Naive B cell (primary cell): ENCODE measurements around the gene GAPVD1. TPM values are rescaled to one million over a fixed set of nuclear protein-coding genes. Genes with fewer than 3 reads are reported as not detected.
A peak's percentile ranks its signal among the peaks of the same experiment; 100 is the strongest.

Source experiments
- ATAC-seq, 2 donors: fragments of 150-1000 bp; cut with Tn5 transposase; 2 replicates each; pipeline ENCODE4 v1.10.0; 2021; ENCODE audit warnings: low read depth in 2 of 2, mild to moderate bottlenecking in 2 of 2, moderate library complexity in 2 of 2
- DNase-seq: peaks from one replicate; pipeline ENCODE4 v3.0.0; 2022
- H3K27ac Mint-ChIP-seq, 6 donors: one replicate each; pipeline ENCODE4 v1.8.0; 2020 to 2022; ENCODE audit warnings: mild to moderate bottlenecking in 6 of 6, mixed read lengths in 6 of 6, moderate library complexity in 5 of 6, inconsistent platforms in 2 of 6
- H3K27me3 Mint-ChIP-seq, 3 donors: one replicate each; pipeline ENCODE4 v1.8.0; 2021 to 2022; ENCODE audit warnings: mixed read lengths in 3 of 3, mild to moderate bottlenecking in 1 of 3
- H3K36me3 Mint-ChIP-seq, 2 donors: one replicate each; pipeline ENCODE4 v1.8.0; 2020 to 2022; ENCODE audit warnings: mixed read lengths in 2 of 2, inconsistent platforms in 1 of 2, mild to moderate bottlenecking in 1 of 2
- H3K4me1 Mint-ChIP-seq, 3 donors: one replicate each; pipeline ENCODE4 v1.8.0; 2020 to 2022; ENCODE audit warnings: mixed read lengths in 3 of 3, inconsistent platforms in 1 of 3, mild to moderate bottlenecking in 1 of 3, moderate library complexity in 1 of 3
- H3K4me3 Mint-ChIP-seq, 8 donors: one replicate each; pipeline ENCODE4 v1.8.0; 2020 to 2022; ENCODE audit warnings: mild to moderate bottlenecking in 8 of 8, mixed read lengths in 8 of 8, moderate library complexity in 8 of 8, inconsistent platforms in 2 of 8
- H3K9me3 Mint-ChIP-seq, 7 donors: one replicate each; pipeline ENCODE4 v1.8.0; 2020 to 2022; ENCODE audit warnings: mixed read lengths in 7 of 7, mild to moderate bottlenecking in 5 of 7, inconsistent platforms in 2 of 7, moderate library complexity in 1 of 7
- polyA plus RNA-seq, 6 donors: library from polyadenylated mRNA; unstranded; fragments of 300-500 nt; fragmentation: Illumina TruSeq; gene quantifications; one replicate each; pipeline ENCODE4 v1.2.3, GENCODE V29; 2021; ENCODE audit warnings: low read depth in 6 of 6

The GAPVD1 gene
- polyA plus RNA-seq, 6 donors from 2014 or later, result 28.4 to 64.9 (median 39.0) TPM

- no peak overlapping the region for H3K27ac Mint-ChIP-seq
- DNase-seq, result no peak
Observed at GRCh38 chr9:125375820-125376219, 114.2 kb downstream of the GAPVD1 start.

DNA sequence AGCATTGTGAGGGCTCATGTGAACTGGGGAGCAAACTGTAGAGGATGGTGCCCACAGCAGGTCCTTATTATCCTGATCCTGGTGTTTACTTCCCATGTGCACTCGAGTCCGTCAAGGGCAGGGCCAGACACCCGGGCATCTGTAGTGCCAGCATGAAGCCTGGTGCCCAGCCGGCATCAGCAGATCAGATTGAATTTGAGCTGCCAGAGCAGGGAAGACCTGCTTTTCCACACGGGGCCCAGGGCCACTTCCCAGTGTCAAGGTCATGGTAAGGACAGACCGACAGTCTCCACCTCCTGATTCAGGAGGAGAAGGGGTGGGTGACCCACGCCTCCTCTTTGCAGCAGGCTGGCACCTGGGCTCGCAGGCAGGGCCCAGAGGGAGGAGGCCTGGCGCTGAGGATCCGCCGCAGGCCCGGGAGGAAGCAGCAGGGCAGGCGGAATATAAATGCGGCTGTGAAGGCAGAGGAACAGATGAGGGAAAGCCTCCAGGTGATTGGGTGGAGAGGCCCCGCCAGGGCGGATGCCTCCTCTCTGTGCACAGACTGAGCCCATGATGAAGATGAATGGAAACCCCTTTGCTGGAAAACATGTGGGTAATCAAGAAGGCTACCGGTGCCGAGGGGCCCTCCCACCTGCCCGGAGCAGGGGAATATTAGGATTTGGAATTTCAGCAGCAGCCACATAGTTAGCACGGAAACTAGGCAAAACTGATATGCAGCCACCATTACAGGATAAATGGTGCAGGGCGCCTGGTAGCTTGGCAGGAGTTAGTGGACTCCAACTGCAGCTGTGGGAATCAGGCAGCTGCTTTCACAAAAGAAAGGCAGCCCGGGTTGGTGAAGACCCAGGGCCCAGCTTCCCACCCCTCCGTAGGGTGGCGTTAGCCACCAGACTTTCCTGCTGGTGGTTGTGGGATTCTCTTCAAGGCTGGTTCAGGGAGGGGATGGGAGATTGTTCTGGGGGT lies 114.9 kb downstream of the GAPVD1 start:
- no peak overlapping the region for H3K27ac Mint-ChIP-seq
- ATAC-seq (no peak), DNase-seq (no peak)
- no peak overlapping the region for H3K4me3 Mint-ChIP-seq
- no peaks in the 10 kb centered on the region for H3K9me3 Mint-ChIP-seq
- peaks cover 0 to 15% (median 0%) of the 10 kb centered on the region in 3 donors for H3K27me3 Mint-ChIP-seq
- H3K36me3 Mint-ChIP-seq, result no peaks in the 10 kb centered on the region
- peaks cover 4 to 10% (median 6%) of the 10 kb centered on the region in 3 donors for H3K4me1 Mint-ChIP-seq

More at GRCh38 chr9:125375820-125376219, 114.2 kb downstream of the GAPVD1 start:
- ATAC-seq, result no peak
- peaks cover 0 to 15% (median 0%) of the 10 kb centered on the region in 3 donors for H3K27me3 Mint-ChIP-seq
- no peak overlapping the region for H3K4me3 Mint-ChIP-seq
- peaks cover 4 to 10% (median 6%) of the 10 kb centered on the region in 3 donors for H3K4me1 Mint-ChIP-seq
- H3K9me3 Mint-ChIP-seq, result no peaks in the 10 kb centered on the region
- no peaks in the 10 kb centered on the region for H3K36me3 Mint-ChIP-seq

GRCh38 chr9:125377584-125378250 lies 116.1 kb downstream of the GAPVD1 start:
- peaks cover 0 to 15% (median 0%) of the 10 kb centered on the region in 3 donors for H3K27me3 Mint-ChIP-seq
- H3K9me3 Mint-ChIP-seq, result no peaks in the 10 kb centered on the region
- DNase-seq (no peak), ATAC-seq (no peak)
- no peaks in the 10 kb centered on the region for H3K36me3 Mint-ChIP-seq
- H3K27ac Mint-ChIP-seq, result no peak overlapping the region
- H3K4me3 Mint-ChIP-seq, result peak overlapping the region in 1 of 8 donors; percentile 45
- H3K4me1 Mint-ChIP-seq, result peaks cover 4 to 10% (median 6%) of the 10 kb centered on the region in 3 donors

GRCh38 chr9:125378778-125379177 lies 117.2 kb downstream of the GAPVD1 start:
- peak overlapping the region in 1 of 6 donors; percentile 66 for H3K27ac Mint-ChIP-seq
- H3K4me3 Mint-ChIP-seq, result no peak overlapping the region
- H3K27me3 Mint-ChIP-seq, result peaks cover 0 to 15% (median 0%) of the 10 kb centered on the region in 3 donors
- no peaks in the 10 kb centered on the region for H3K9me3 Mint-ChIP-seq
- ATAC-seq (no peak), DNase-seq (no peak)
- H3K36me3 Mint-ChIP-seq, result no peaks in the 10 kb centered on the region
- peaks cover 4 to 10% (median 6%) of the 10 kb centered on the region in 3 donors for H3K4me1 Mint-ChIP-seq

DNA sequence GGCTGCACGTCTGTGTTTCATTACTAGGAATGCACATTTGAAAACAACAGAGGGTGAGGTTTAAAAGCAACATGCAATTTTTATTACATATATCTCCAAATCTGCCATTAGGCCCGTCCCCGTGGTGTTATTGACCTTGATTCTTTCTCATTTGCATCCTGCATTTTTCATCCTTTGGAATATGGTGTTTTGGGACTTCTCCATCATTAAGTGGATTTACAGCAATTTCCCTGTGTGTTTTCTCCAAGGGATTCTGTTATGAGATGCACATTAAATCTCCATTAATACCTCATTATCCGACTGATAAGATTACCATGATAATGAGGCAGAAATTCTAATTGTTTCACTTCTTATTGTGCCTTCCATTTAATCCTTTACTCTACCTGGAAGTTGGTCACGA lies 117.6 kb downstream of the GAPVD1 start:
- no peak for DNase-seq
- no peaks in the 10 kb centered on the region for H3K9me3 Mint-ChIP-seq
- H3K27me3 Mint-ChIP-seq, result peaks cover 0 to 11% (median 0%) of the 10 kb centered on the region in 3 donors
- no peaks in the 10 kb centered on the region for H3K36me3 Mint-ChIP-seq
- H3K27ac Mint-ChIP-seq, result peak overlapping the region in 1 of 6 donors; percentile 66
- H3K4me3 Mint-ChIP-seq, result no peak overlapping the region
- H3K4me1 Mint-ChIP-seq, result peaks cover 4 to 10% (median 6%) of the 10 kb centered on the region in 3 donors
- no peak for ATAC-seq

DNA sequence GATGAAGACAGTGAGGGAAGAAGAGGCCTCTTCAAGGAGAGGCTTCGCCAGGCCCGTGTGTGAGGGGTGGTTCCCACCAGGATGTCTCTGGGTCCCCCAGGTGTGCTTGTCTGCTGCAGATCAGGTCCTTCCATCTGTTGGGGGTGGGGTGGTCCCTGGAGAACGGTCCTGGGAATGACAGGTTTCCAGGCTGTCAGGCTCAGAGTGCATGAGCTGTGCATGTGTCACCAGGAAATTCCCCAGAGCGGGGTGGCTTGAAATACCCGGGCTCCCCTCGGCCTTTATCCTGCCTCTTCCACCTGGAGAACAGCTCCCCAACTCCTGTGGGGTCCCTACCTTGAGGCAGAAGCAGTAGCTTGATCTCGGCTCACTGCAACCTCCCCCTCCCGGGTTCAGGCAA lies 118.8 kb downstream of the GAPVD1 start:
- no peak overlapping the region for H3K4me3 Mint-ChIP-seq

GRCh38 chr9:125387861-125388524 lies 126.4 kb downstream of the GAPVD1 start:
- no peaks in the 10 kb centered on the region for H3K4me1 Mint-ChIP-seq
- peak overlapping the region in 1 of 6 donors; percentile 56 for H3K27ac Mint-ChIP-seq

More for the DNA sequence above, 118.8 kb downstream of the GAPVD1 start:
- Mint-ChIP-seq H3K27ac (no peak overlapping the region), H3K27me3 (no peaks in the 10 kb centered on the region), H3K9me3 (no peaks in the 10 kb centered on the region), H3K4me1 (no peaks in the 10 kb centered on the region), H3K36me3 (no peaks in the 10 kb centered on the region)
- ATAC-seq (no peak), DNase-seq (no peak)

DNA sequence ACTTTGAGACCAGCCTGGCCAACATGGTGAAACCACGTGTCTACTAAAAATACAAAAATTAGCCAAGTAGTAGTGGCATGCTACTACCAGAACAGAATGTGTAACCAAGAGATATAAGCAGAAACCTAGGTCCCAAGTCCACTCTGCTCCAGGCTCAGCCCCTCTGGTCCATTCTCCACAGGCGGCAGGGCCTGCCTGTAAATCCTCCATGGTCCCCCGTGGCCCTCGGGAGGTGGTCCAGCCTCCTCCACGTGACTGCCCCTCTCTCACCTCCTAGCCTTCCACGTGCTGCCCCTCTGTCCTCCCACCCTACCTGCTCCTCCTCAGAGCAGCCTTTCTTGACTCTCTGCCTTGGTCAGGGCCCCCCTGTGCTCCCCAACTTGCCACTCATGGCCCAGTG lies 127.4 kb downstream of the GAPVD1 start:
- Mint-ChIP-seq H3K4me3 (no peak overlapping the region), H3K4me1 (no peaks in the 10 kb centered on the region), H3K36me3 (no peaks in the 10 kb centered on the region), H3K9me3 (no peaks in the 10 kb centered on the region), H3K27ac (no peak overlapping the region), H3K27me3 (peaks cover 0 to 16% (median 8%) of the 10 kb centered on the region in 3 donors)
- ATAC-seq (no peak), DNase-seq (no peak)

More at GRCh38 chr9:125387861-125388524, 126.4 kb downstream of the GAPVD1 start:
- H3K4me3 Mint-ChIP-seq, result no peak overlapping the region
- no peaks in the 10 kb centered on the region for H3K9me3 Mint-ChIP-seq
- DNase-seq, result no peak
- H3K36me3 Mint-ChIP-seq, result no peaks in the 10 kb centered on the region
- peaks cover 0 to 16% (median 8%) of the 10 kb centered on the region in 3 donors for H3K27me3 Mint-ChIP-seq
- ATAC-seq, result no peak

DNA sequence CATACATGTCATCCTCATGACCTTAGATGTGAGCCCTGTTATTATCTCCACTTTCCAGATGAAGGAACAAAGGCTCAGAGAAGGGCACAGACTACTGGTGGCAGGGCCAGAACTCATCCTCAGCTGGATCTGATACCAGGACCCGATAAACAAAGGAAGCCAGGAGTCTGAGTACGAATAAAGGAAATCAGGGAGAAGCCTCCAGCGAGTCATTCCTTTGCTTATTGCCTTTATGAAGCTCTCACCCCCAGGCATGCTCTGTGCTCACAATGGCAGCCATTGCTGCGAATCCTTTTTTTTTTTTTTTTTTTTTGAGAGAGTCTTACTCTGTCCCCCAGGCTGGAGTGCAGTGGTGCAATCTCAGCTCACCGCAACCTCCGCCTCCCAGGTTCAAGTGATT lies 130.1 kb downstream of the GAPVD1 start:
- Mint-ChIP-seq H3K27ac (no peak overlapping the region), H3K36me3 (no peaks in the 10 kb centered on the region), H3K4me1 (no peaks in the 10 kb centered on the region), H3K9me3 (no peaks in the 10 kb centered on the region), H3K27me3 (peaks cover 0 to 16% (median 8%) of the 10 kb centered on the region in 3 donors), H3K4me3 (peak overlapping the region in 1 of 8 donors; percentile 15)
- DNase-seq (no peak), ATAC-seq (no peak)

GRCh38 chr9:125393426-125393825 lies 131.8 kb downstream of the GAPVD1 start:
- no peaks in the 10 kb centered on the region for H3K9me3 Mint-ChIP-seq

GRCh38 chr9:125396799-125397198 lies 135.2 kb downstream of the GAPVD1 start:
- no peaks in the 10 kb centered on the region for H3K27me3 Mint-ChIP-seq
- DNase-seq, result no peak
- no peak overlapping the region for H3K4me3 Mint-ChIP-seq
- no peaks in the 10 kb centered on the region for H3K9me3 Mint-ChIP-seq
- ATAC-seq, result no peak
- no peak overlapping the region for H3K27ac Mint-ChIP-seq
- no peaks in the 10 kb centered on the region for H3K4me1 Mint-ChIP-seq
- no peaks in the 10 kb centered on the region for H3K36me3 Mint-ChIP-seq

More at GRCh38 chr9:125393426-125393825, 131.8 kb downstream of the GAPVD1 start:
- Mint-ChIP-seq H3K4me1 (no peaks in the 10 kb centered on the region), H3K27ac (no peak overlapping the region), H3K27me3 (peaks cover 0 to 7% (median 0%) of the 10 kb centered on the region in 3 donors), H3K4me3 (no peak overlapping the region), H3K36me3 (no peaks in the 10 kb centered on the region)
- DNase-seq, result no peak
- ATAC-seq, result no peak

DNA sequence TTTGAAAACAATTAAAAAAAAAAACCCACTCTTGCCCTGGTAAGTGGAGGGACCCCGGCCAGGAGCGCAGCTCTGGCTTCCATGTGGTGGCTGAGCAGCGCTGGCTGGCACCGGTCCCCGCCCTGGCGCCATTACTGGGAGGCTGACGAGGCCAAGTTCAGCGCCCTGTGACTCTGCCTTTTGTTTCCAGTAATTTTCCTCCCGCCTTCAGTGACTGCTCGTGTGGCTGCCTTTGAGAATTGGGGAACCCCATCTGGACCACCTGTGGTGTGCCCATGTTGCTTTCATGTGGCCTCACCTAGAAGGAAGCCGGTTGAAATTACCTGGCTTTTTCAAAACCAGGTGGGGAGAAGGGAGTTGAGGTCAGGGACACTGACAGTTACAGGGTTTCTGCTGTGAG lies 136.1 kb downstream of the GAPVD1 start:
- Mint-ChIP-seq H3K36me3 (no peaks in the 10 kb centered on the region), H3K4me1 (no peaks in the 10 kb centered on the region), H3K27me3 (no peaks in the 10 kb centered on the region), H3K27ac (no peak overlapping the region), H3K9me3 (no peaks in the 10 kb centered on the region), H3K4me3 (no peak overlapping the region)
- ATAC-seq (no peak), DNase-seq (no peak)

DNA sequence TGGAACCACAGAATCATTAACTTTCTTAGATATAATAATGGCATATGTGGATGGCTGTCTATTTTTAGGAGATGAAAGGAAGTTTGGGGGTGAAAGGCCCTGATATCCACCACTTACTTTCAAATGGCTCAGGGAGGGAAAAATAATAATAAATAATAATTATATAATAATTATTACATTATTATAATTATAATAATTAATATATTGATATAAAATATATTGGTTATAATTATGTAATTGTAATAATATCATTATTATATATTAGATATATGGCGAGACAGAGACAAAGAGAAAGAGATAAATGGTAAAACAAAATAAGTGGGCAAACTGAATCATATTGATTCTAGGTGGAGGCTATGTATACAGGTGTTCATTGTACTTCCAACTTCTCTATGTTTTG lies 136.6 kb downstream of the GAPVD1 start:
- H3K36me3 Mint-ChIP-seq, result no peaks in the 10 kb centered on the region
- no peaks in the 10 kb centered on the region for H3K4me1 Mint-ChIP-seq
- H3K27ac Mint-ChIP-seq, result no peak overlapping the region
- DNase-seq, result no peak
- no peak for ATAC-seq
- no peaks in the 10 kb centered on the region for H3K9me3 Mint-ChIP-seq
- no peak overlapping the region for H3K4me3 Mint-ChIP-seq
- no peaks in the 10 kb centered on the region for H3K27me3 Mint-ChIP-seq
